H9 (cell line): ENCODE data around the gene KIF21A. TPM values are rescaled to one million over a fixed set of nuclear protein-coding genes. Genes with fewer than 3 reads are reported as not detected.

Experiments used
- DNase-seq: peaks from one replicate; pipeline ENCODE4 v3.0.0-alpha.2; 2017
- H2AFZ ChIP-seq: one replicate; pipeline ENCODE4 v1.6.1; 2013; ENCODE audit warnings: mild to moderate bottlenecking, low read length, control low read depth, moderate library complexity
- H2AK5ac ChIP-seq: 2 replicates; pipeline ENCODE4 v1.6.1; 2013; ENCODE audit warnings: low read length, control low read depth, mixed read lengths; ENCODE audit not compliant: insufficient read length
- H2BK120ac ChIP-seq: one replicate; pipeline ENCODE4 v1.6.1; 2013; ENCODE audit warnings: low read depth, mild to moderate bottlenecking, low read length, control low read depth, inconsistent platforms; ENCODE audit not compliant: poor library complexity, severe bottlenecking
- H2BK12ac ChIP-seq: 2 replicates; pipeline ENCODE4 v1.6.1; 2013; ENCODE audit warnings: low read length, control low read depth, mixed read lengths, low read depth; ENCODE audit not compliant: insufficient read length
- H2BK15ac ChIP-seq: 2 replicates; pipeline ENCODE4 v1.6.1; 2013; ENCODE audit warnings: low read depth, low read length, control low read depth
- H2BK20ac ChIP-seq: one replicate; pipeline ENCODE4 v1.6.1; 2013; ENCODE audit warnings: low read depth, mild to moderate bottlenecking, low read length, control low read depth, inconsistent platforms; ENCODE audit not compliant: poor library complexity, severe bottlenecking
- H2BK5ac ChIP-seq: 2 replicates; pipeline ENCODE4 v1.6.1; 2013; ENCODE audit warnings: low read length, control low read depth, mixed read lengths; ENCODE audit not compliant: insufficient read length
- H3K14ac ChIP-seq: 2 replicates; pipeline ENCODE4 v1.6.1; 2013; ENCODE audit warnings: low read length, control low read depth; ENCODE audit not compliant: insufficient read depth
- H3K18ac ChIP-seq: 2 replicates; pipeline ENCODE4 v1.6.1; 2013; ENCODE audit warnings: low read depth, mild to moderate bottlenecking, mixed read lengths, low read length, control low read depth; ENCODE audit not compliant: insufficient read length
- H3K23ac ChIP-seq: 2 replicates; pipeline ENCODE4 v1.6.1; 2013; ENCODE audit warnings: low read length, control low read depth, mixed read lengths, low read depth; ENCODE audit not compliant: insufficient read length
- H3K23me2 ChIP-seq: 2 replicates; pipeline ENCODE4 v1.6.1; 2013; ENCODE audit warnings: low read depth, mild to moderate bottlenecking, mixed read lengths, low read length, control low read depth; ENCODE audit not compliant: insufficient read length, poor library complexity, severe bottlenecking
- H3K27ac ChIP-seq: 2 replicates; pipeline ENCODE4 v1.5.1; 2013; ENCODE audit warnings: low read length, control low read depth, mixed read lengths, low read depth; ENCODE audit not compliant: insufficient read length
- H3K27me3 ChIP-seq: 2 replicates; pipeline ENCODE4 v1.6.1; 2013; ENCODE audit warnings: low read length, control low read depth, inconsistent platforms; ENCODE audit not compliant: insufficient read depth
- H3K4ac ChIP-seq: 2 replicates; pipeline ENCODE4 v1.6.1; 2013; ENCODE audit warnings: low read depth, mild to moderate bottlenecking, control low read depth, inconsistent platforms, low read length, moderate library complexity
- H3K4me1 ChIP-seq: 2 replicates; pipeline ENCODE4 v1.6.1; 2013; ENCODE audit warnings: low read length, control low read depth, inconsistent platforms; ENCODE audit not compliant: insufficient read depth
- H3K4me2 ChIP-seq: 2 replicates; pipeline ENCODE4 v1.6.1; 2013; ENCODE audit warnings: low read length, control low read depth, mixed read lengths; ENCODE audit not compliant: insufficient read length, insufficient read depth
- H3K56ac ChIP-seq: 2 replicates; pipeline ENCODE4 v1.6.1; 2013; ENCODE audit warnings: low read depth, mild to moderate bottlenecking, mixed read lengths, low read length, control low read depth; ENCODE audit not compliant: insufficient read length
- H3K79me1 ChIP-seq: 2 replicates; pipeline ENCODE4 v1.6.1; 2013; ENCODE audit warnings: low read depth, mild to moderate bottlenecking, moderate library complexity, low read length, control low read depth, inconsistent platforms; ENCODE audit not compliant: insufficient read depth, poor library complexity, severe bottlenecking
- H3K79me2 ChIP-seq: 2 replicates; pipeline ENCODE4 v1.6.1; 2013; ENCODE audit warnings: low read length, control low read depth, inconsistent platforms; ENCODE audit not compliant: insufficient read depth
- H3K9ac ChIP-seq: 2 replicates; pipeline ENCODE4 v1.6.1; 2013; ENCODE audit warnings: low read length, control low read depth, mixed read lengths; ENCODE audit not compliant: insufficient read length; ENCODE audit errors: extremely low read depth
- H3K9me3 ChIP-seq: one replicate; pipeline ENCODE4 v1.6.1; 2013; ENCODE audit warnings: low read depth, low read length, inconsistent platforms; ENCODE audit not compliant: control insufficient read depth
- H3T11ph ChIP-seq: one replicate; pipeline ENCODE4 v1.6.1; 2013; ENCODE audit warnings: mild to moderate bottlenecking, low read length, control low read depth, inconsistent platforms
- H4K20me1 ChIP-seq: one replicate; pipeline ENCODE4 v1.6.1; 2013; ENCODE audit not compliant: control insufficient read depth, insufficient read length, insufficient read depth
- H4K5ac ChIP-seq: 2 replicates; pipeline ENCODE4 v1.6.1; 2013; ENCODE audit warnings: low read depth, mild to moderate bottlenecking, mixed read lengths, low read length, control low read depth; ENCODE audit not compliant: insufficient read length
- H4K8ac ChIP-seq: replicated peaks from 2 replicates; pipeline ENCODE4 v1.6.1; 2013; ENCODE audit warnings: low read length, control low read depth, mixed read lengths, low read depth; ENCODE audit not compliant: insufficient read length
- H4K91ac ChIP-seq: 2 replicates; pipeline ENCODE4 v1.6.1; 2013; ENCODE audit warnings: low read depth, mild to moderate bottlenecking, moderate library complexity, mixed read lengths, low read length, control low read depth; ENCODE audit not compliant: insufficient read length
- H3K27ac Mint-ChIP-seq, 3 experiments: 2 replicates in 2 of 3; 3 replicates in 1 of 3; pipeline ENCODE4 v1.8.0; 2020 to 2021; ENCODE audit warnings: mixed read lengths in 3 of 3, mild to moderate bottlenecking in 1 of 3, moderate library complexity in 1 of 3
- H3K27me3 Mint-ChIP-seq: 2 replicates; pipeline ENCODE4 v1.8.0; 2021; ENCODE audit warnings: low read depth, mild to moderate bottlenecking, moderate library complexity, mixed read lengths
- H3K36me3 Mint-ChIP-seq, 3 experiments: 2 replicates in 2 of 3; 3 replicates in 1 of 3; pipeline ENCODE4 v1.8.0; 2020 to 2021; ENCODE audit warnings: low read depth in 3 of 3, mixed read lengths in 3 of 3; ENCODE audit not compliant: insufficient read depth in 1 of 3
- H3K4me1 Mint-ChIP-seq, 2 experiments: 2 replicates each; pipeline ENCODE4 v1.8.0; 2020; ENCODE audit warnings: mixed read lengths in 2 of 2
- H3K4me3 Mint-ChIP-seq, 2 experiments: 2 replicates in 1 of 2; 3 replicates in 1 of 2; pipeline ENCODE4 v1.8.0; 2020 to 2021; ENCODE audit warnings: mild to moderate bottlenecking in 2 of 2, mixed read lengths in 2 of 2, moderate library complexity in 1 of 2
- H3K9me3 Mint-ChIP-seq, 2 experiments: 2 replicates in 1 of 2; 3 replicates in 1 of 2; pipeline ENCODE4 v1.8.0; 2020; ENCODE audit warnings: mild to moderate bottlenecking in 2 of 2, mixed read lengths in 2 of 2, moderate library complexity in 1 of 2
- WGBS: extraction: QIAGEN DNeasy Blood & Tissue Kit; methylation state at CpG from one replicate; pipeline ENCODE4 v1.1.7; 2013; ENCODE audit warnings: missing lambda C conversion rate, low lambda C conversion rate, mixed read lengths; ENCODE audit not compliant: insufficient read length; ENCODE audit errors: extremely low coverage; 5-methylcytosine and 5-hydroxymethylcytosine counted together
- total RNA-seq: library from RNA; stranded (reverse); gene quantifications from 2 replicates; pipeline ENCODE4 v1.2.1, GENCODE V29; 2021
- TF ChIP-seq, protein P1 (sequence below): fragments of 200-600 bp; sonication (generic); conservative IDR thresholded peaks from 3 replicates; pipeline ENCODE4 v1.8.0; 2021; ENCODE audit warnings: antibody characterized with exemption, mild to moderate bottlenecking

KIF21A gene
- total RNA-seq, 1 experiment from 2014 or later = 17.2 TPM

DNA sequence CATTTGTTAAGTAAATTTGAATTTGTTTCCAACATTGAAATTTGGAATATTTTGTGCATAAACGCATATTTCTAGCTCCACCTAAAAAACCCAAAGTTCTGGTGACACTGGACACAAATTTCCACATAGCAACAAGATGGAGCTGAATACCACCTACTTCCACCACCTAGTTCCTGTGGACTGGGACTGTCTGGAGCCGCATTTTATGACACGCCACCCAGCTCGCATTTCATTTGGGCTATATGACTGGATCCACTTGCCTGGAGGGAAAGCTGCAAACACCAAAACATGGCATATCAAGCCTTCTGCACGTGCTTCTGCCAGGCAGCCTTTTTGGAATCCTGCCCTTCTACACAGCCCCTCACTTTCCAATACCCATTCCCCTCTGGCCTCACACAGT, 173.4 kb downstream of the KIF21A start:
- Mint-ChIP-seq H3K27ac (no peak overlapping the region), H3K4me1 (no peaks in the 10 kb centered on the region), H3K4me3 (no peak overlapping the region), H3K27me3 (no peaks in the 10 kb centered on the region), H3K9me3 (peaks cover 0 to 3% of the 10 kb centered on the region in 2 experiments; a peak in 1 of 5 replicates), H3K36me3 (no peaks in the 10 kb centered on the region; a peak in 1 of 7 replicates)
- no peak overlapping the region for H3K4me2 ChIP-seq
- no peaks in the 10 kb centered on the region for H3K27me3 ChIP-seq
- no peak overlapping the region for H4K5ac ChIP-seq
- H3K14ac ChIP-seq = no peak overlapping the region
- H4K8ac ChIP-seq = no peak overlapping the region
- H2AK5ac ChIP-seq = no peak overlapping the region
- no peak overlapping the region for H3T11ph ChIP-seq
- H3K4me1 ChIP-seq = no peaks in the 10 kb centered on the region
- H2BK5ac ChIP-seq = no peak overlapping the region
- H3K9ac ChIP-seq = no peak overlapping the region
- no peak overlapping the region for H3K23ac ChIP-seq
- no peak overlapping the region for H2BK20ac ChIP-seq
- H3K18ac ChIP-seq = no peak overlapping the region
- H3K79me2 ChIP-seq = no peaks in the 10 kb centered on the region
- H3K9me3 ChIP-seq = no peaks in the 10 kb centered on the region
- H3K23me2 ChIP-seq = no peaks in the 10 kb centered on the region
- no peak overlapping the region for H3K27ac ChIP-seq
- no peak overlapping the region for H2AFZ ChIP-seq
- no peaks in the 10 kb centered on the region for H4K20me1 ChIP-seq
- no CpG with 5 or more reads among the region's 5 CpGs for WGBS
- H2BK15ac ChIP-seq = no peak overlapping the region
- H3K56ac ChIP-seq = no peak overlapping the region
- H3K4ac ChIP-seq = no peak overlapping the region
- TF ChIP-seq, protein P1, sequence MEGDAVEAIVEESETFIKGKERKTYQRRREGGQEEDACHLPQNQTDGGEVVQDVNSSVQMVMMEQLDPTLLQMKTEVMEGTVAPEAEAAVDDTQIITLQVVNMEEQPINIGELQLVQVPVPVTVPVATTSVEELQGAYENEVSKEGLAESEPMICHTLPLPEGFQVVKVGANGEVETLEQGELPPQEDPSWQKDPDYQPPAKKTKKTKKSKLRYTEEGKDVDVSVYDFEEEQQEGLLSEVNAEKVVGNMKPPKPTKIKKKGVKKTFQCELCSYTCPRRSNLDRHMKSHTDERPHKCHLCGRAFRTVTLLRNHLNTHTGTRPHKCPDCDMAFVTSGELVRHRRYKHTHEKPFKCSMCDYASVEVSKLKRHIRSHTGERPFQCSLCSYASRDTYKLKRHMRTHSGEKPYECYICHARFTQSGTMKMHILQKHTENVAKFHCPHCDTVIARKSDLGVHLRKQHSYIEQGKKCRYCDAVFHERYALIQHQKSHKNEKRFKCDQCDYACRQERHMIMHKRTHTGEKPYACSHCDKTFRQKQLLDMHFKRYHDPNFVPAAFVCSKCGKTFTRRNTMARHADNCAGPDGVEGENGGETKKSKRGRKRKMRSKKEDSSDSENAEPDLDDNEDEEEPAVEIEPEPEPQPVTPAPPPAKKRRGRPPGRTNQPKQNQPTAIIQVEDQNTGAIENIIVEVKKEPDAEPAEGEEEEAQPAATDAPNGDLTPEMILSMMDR = no peak
- no peaks in the 10 kb centered on the region for H3K79me1 ChIP-seq
- DNase-seq = no peak
- no peak overlapping the region for H4K91ac ChIP-seq
- no peak overlapping the region for H2BK120ac ChIP-seq
- no peak overlapping the region for H2BK12ac ChIP-seq
